Measurements from ENCODE around the gene DEFB123.
A peak's percentile ranks its signal among the peaks of the same experiment; 100 is the strongest.

DEFB123 gene

DNA sequence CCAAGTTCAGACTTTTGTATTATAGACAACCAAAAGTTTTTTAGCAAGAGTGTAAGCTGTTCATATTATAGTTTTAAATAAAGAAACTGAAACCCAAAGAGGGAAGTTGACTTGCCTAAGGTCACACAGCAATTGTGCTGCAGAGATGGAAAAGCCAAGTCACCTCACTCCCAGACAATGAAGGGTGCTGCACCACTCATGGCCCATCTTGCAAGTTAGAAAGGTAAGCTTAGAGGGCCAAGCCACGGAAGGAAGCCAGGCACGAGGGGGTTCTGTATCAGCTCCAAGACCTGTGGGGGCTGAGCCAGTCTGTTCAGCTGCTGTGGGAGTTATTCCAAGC lies 33.6 kb downstream of the DEFB123 start:
- DNase-seq = no peak

DNA sequence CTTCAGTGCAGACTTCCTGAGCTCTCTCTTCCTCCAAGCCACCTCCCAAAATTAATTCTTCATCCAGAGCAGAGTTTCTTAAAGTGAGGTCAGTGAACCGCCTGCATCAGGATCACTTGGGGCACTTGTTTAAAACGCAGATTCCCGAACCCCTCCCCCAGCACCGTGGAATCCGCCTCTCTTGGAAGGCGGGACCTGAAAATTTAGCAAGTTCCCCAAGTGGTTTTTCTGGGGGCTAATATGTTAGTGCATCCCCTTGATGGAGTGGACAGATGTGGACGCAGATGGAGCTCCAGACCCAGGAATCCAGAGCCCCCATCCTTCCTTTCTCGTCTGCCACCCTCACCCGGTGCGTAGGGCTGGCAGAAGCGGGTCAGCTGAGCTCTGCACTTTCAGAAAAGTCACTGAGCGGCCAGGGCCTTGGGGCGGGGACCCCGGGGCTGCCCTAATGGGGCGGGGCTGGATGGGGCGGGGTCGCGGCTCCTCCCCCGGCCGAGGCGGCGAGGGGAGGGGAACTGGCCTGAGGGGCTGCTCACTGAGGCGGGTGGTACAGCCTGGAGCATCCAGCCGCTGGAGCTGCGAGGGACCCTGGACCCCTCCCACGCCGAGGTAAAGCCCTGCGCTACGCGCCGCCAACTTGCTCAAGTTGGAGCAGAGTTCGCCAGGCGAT lies 34.5 kb downstream of the DEFB123 start, which contains the start of the genes DEFB124 and REM1:
TSS of gene DEFB124 (minus strand) at position 370 of the 670 bp plus-strand sequence. CDS start 2,114 bp downstream, outside the sequence.
TSS of gene REM1 (plus strand) at position 531 of the 670 bp plus-strand sequence. CDS start 1,158 bp downstream, outside the sequence.
- DNase-seq = no peak

- DNase-seq = no peak
Measured at GRCh38 chr20:31475472-31476293, 35.3 kb downstream of the DEFB123 start.

DNA sequence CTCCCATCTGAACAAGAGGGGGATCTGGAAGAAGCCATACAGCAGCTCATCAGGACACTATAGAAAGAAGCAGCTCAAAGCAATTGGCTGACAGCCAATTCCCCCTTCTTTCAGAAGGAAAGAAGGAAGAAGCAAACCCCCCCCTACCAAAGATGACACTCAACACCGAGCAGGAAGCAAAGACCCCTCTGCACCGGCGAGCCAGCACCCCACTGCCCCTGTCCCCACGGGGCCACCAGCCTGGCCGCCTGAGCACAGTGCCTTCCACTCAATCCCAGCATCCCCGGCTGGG lies 35.8 kb downstream of the DEFB123 start:
- no peak for DNase-seq

DNA sequence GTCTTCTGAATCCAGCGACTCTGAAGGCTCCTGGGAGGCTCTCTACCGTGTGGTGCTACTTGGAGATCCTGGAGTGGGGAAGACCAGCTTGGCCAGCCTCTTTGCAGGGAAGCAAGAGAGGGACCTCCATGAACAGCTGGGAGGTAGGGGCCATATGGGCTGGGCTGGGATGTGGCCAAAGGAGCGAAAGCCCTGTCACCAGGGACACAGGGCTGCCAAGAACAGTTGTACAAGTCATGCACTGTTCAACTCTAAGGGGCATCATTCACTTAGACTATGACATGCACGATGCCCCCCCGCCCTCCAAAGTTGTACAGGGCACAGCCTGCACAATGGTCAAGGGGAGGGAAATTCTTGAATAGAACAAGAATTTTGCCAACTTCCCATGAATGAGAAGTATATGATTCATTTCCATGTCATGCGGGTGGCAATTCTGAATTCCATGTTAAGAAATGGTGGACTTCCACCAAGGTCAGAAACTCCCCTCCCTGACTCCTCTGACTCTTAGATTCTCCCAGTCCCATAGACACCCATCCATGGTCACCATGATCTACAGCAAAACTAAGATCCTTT lies 36.3 kb downstream of the DEFB123 start:
- DNase-seq = no peak

DNA sequence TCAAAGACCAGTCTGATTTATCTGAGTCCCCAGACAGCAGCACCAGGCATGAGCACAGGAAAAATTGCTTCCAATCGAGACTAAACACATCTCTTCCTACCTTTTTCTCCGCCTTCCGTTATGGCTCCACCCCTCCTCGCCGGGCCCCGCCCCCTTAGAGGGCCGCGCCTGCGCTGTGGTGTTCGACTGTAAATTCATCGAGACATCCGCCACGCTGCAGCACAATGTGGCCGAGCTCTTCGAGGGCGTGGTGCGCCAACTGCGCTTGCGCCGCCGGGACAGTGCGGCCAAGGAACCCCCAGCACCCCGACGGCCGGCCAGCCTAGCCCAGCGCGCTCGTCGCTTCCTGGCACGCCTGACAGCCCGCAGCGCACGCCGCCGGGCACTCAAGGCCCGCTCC lies 43.6 kb downstream of the DEFB123 start:
- no peak for DNase-seq

GRCh38 chr20:31485450-31486339 lies 45.3 kb downstream of the DEFB123 start:
- DNase-seq = no peak

- no peak for DNase-seq
Measured at GRCh38 chr20:31488115-31488514, 47.7 kb downstream of the DEFB123 start.

- no peak for DNase-seq
Measured at GRCh38 chr20:31489152-31489551, 48.7 kb downstream of the DEFB123 start.

- no peak for DNase-seq
Measured at GRCh38 chr20:31490752-31491151, 50.3 kb downstream of the DEFB123 start.

GRCh38 chr20:31494131-31494530 lies 53.7 kb downstream of the DEFB123 start:
- DNase-seq = no peak

GRCh38 chr20:31496761-31497295 lies 56.4 kb downstream of the DEFB123 start:
- DNase-seq = no peak

DNA sequence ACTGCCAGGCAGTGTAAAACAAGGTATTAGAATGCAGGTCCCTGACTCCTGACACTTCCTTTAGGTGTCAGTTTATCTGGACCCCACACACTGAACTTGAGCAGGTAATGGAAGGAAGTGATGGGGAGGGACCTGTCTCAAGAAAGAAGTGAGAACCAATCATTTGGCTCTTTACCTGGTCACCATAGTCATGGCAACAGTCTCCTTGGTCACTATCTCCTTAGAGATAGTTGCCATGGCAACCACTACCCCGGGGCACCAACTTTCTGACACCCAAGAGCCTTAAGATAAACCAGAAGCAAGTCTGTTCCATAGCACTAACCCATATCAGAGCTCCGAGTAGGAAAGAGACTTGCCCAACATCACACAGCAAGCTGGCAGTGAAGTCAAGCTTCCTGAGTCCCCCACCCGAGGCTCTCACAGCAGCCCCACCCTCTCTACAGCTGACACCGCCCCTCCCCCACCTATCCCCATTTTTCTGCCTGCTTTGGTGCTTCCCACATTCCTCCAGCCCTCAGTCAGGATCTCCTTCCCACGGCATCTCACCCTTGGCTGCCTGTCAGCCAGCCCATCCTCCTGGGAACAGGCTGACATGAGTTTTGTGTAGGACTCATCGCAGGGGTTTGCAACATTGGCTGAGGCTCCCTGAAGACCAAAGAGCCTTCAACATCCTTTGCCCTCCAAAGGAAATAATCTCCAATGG lies 57.6 kb downstream of the DEFB123 start:
- DNase-seq = peak in 1 of 5 experiments; percentile 15
